ENCODE results near the gene NUDCD2. TPM values are rescaled to one million over a fixed set of nuclear protein-coding genes. Genes with fewer than 3 reads are reported as not detected.
A peak's percentile ranks its signal among the peaks of the same experiment; 100 is the strongest.

The NUDCD2 gene
- polyA plus RNA-seq, 3 donors: 3.4 to 23.6 (median 22.0) TPM

GRCh38 chr5:163503106-163504078 lies 43.5 kb upstream of the NUDCD2 start:
- Mint-ChIP-seq H3K9me3 (no peaks in the 10 kb centered on the region), H3K27ac (peak overlapping the region; percentile 94 to 99 (median 97))
- peaks cover 35 to 47% of the 10 kb centered on the region in 2 donors for H3K4me1 ChIP-seq (ENCODE audit: control insufficient read depth in 1 of 2, insufficient read depth in 2 of 2, low read length in 2 of 2)

More at GRCh38 chr5:163503106-163504078, 43.5 kb upstream of the NUDCD2 start:
- Histone ChIP-seq H3K27ac (ENCODE audit: low read depth in 1 of 2, low read length in 2 of 2) (peak overlapping the region; percentile 89 to 96), H3K36me3 (replicated peaks in 1 of 2; ENCODE audit: control insufficient read depth in 1 of 2, insufficient read depth in 2 of 2, low read length in 2 of 2) (no peaks in the 10 kb centered on the region), H3K27me3 (ENCODE audit: control insufficient read depth in 2 of 2, insufficient read depth in 2 of 2, low read length in 2 of 2) (no peaks in the 10 kb centered on the region), H4K20me1 (ENCODE audit: insufficient read depth, low read length) (peaks cover 6% of the 10 kb centered on the region), H2AFZ (ENCODE audit: insufficient read depth, low read depth, low read length, poor library complexity, severe bottlenecking) (peak overlapping the region; percentile 92), H3K79me2 (ENCODE audit: insufficient read depth, low read length) (peaks cover 36% of the 10 kb centered on the region), H3K4me3 (replicated peaks in 1 of 3; ENCODE audit: low read depth in 2 of 3, low read length in 3 of 3) (peak overlapping the region; percentile 62 to 99 (median 97)), H3K4me2 (replicated peaks; ENCODE audit: extremely low read depth, low read length, poor library complexity, severe bottlenecking) (peak overlapping the region; percentile 89), H3K9ac (ENCODE audit: insufficient read depth, low read length, poor library complexity, severe bottlenecking) (peak overlapping the region; percentile 95), H3K9me3 (replicated peaks in 1 of 2; ENCODE audit: control insufficient read depth in 1 of 2, insufficient read depth in 1 of 2, low read length in 2 of 2) (no peaks in the 10 kb centered on the region)
- no peak for TF ChIP-seq CTCF (IDR thresholded peaks at IDR 0.05)
- Mint-ChIP-seq H3K36me3 (no peaks in the 10 kb centered on the region), H3K4me3 (peak overlapping the region; percentile 89 to 97), H3K27me3 (ENCODE audit: low read depth in 3 of 3) (peaks cover 0 to 2% (median 0%) of the 10 kb centered on the region in 3 donors), H3K4me1 (peaks cover 40% of the 10 kb centered on the region)
- WGBS (ENCODE audit: insufficient coverage): 0% methylated on average over 9 of the region's 17 CpGs
- peak; percentile 17 to 37 (median 34) for DNase-seq
- intact Hi-C loops (cut with micrococcal nuclease): loop anchor here (2.0 kb wide), 2 partner anchors 43 to 67 kb away; partner anchors contain the start of genes HMMR (in 2 of the 2), NUDCD2 (in 2 of the 2) and CCNG1 (in 1 of the 2)

Data from CD14-positive monocyte (primary cell).